ENCODE measurements around the gene PLEKHH1.
A peak's percentile ranks its signal among the peaks of the same experiment; 100 is the strongest.

The PLEKHH1 gene

DNA sequence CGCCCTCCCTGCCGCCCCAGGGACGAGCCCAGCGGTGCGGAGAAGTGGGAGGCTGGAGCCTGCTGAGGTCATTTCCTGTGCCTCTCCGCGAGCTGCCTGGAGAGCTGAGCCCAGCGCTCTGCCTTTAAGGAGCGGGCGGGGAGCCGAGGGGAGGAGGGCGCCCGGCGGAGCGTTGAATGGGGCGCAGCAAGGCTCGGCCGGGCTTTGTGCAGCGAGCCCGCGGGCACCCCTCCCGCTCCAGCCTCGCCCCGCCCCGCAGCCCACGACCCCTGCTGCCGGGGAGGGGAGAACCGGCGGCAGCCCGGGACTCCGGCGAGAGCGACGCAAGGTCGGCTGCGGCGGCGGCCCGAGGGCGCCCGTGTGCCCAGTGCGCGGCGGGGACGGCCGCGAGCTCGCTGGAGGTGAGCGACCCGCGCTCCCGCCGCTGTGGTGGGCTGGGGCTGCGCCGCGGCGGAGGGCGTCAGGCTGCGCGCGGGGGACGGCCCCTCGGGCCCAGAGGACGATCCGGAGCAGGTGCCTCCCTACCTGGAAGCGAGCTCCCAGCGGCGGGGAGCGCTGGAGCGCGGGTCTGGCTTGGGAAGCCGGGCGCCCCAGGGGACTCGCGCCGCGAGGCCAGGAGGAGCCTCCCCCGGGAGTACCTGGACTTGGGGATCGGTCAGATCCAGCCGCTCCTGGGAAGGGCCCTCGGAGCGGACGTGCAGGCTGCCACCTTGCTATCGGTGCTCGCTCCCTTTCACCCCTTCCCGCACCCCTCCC, at the start of gene PLEKHH1:
TSS of gene PLEKHH1 (plus strand) at position 293 of the 756 bp plus-strand sequence. CDS start 8,578 bp downstream, outside the sequence.
- no peak for DNase-seq

DNA sequence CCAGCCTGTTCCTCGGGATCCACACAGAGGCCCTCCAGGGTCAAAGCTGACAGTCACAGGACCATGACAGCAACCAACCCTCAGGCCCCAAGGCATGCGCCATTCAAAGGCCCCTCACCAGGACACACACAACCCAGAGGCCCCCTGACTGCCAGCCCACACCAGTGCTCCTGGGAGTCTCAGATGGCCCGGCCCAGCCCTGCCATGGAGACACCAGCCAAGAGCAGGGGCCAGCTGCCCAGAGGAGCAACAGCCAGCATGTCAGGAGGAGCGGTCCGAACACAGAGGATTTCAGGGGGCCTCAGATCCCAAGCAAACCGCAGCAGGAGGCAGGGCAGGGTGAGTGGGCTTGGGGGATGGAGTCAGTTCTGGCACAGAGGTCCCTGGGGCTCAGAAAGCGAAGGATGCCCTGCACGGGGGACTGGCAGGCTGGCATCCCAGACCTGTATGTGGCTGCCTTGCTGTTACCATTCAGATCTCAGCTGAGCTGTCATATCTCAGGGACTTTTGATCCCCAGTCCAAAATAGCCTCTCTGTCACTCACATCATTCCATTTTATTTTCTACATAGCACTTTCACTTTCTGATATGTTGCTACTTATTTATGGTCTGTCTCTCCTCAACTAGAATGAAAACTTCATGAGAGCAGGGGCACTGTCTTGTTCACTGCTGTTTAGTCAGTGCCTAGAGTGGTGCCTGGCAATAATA, 49.4 kb upstream of the PLEKHH1 start:
- no peak for DNase-seq

DNA sequence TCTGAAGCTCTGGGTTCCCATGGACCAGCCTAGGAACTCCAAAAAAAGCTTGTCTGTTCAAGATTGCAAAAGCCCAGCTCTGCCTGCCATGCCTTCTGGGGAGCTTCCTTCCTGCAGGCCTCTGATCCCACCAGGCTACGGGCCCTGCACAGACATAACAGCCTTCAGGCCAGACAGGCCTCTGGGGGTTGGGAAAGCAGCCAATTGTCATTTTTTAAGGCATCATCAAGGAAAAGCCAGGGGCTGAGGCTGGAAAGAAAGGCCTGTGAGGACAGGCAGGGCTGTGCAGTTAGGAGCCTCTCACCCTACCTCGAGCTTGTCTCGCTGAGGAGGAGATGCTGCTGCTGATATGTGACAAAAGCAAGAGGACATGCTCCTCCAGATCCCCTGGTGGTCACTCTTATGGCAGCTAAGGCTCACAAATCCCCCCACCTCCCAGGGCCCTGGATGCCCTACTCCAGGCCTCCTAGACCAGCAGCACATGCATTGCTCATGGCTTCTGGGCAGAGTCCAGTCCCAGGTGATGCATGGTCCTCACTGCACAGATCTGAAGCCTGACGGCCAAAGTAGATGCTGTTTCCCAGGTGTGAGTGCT, 47.5 kb upstream of the PLEKHH1 start:
- no peak for DNase-seq

DNA sequence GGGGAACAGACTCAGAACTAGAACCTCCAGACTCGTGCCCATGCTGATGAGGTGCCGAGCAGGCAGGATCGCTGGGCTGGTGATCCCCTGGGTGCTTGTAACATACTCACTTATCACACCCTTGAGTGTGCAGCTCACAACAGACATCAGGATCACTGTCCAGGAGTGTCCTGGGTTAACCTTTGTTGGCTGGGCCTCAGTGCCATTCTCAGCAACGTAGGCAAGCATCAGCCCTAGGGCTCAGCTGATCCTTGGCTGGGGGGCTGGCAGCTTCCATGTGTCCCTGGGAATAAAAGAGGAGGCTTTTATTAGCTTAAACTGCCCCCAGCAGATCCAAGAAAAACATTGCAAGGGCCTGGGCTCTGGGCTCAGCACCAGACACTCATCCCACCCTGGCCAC, 46.2 kb upstream of the PLEKHH1 start:
- no peak for DNase-seq

DNA sequence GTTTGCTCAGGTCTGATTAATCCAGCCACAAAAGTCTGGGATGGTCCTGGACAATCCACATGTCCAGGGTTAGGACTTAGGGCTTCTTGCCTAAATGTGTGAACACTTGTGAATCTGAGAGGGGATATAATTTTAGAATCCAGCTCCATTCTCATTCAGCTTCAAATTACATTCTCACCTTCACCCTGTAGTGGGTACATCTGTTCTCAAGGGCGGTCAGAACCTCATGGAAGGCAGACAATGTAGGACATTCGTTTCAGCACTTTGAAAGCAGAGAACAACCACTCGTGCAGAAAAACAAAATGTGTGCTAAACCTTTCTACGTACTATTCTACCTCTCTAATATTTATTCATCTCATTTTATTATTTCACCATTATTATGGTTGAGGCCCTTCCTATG, 45.8 kb upstream of the PLEKHH1 start:
- no peak for DNase-seq

DNA sequence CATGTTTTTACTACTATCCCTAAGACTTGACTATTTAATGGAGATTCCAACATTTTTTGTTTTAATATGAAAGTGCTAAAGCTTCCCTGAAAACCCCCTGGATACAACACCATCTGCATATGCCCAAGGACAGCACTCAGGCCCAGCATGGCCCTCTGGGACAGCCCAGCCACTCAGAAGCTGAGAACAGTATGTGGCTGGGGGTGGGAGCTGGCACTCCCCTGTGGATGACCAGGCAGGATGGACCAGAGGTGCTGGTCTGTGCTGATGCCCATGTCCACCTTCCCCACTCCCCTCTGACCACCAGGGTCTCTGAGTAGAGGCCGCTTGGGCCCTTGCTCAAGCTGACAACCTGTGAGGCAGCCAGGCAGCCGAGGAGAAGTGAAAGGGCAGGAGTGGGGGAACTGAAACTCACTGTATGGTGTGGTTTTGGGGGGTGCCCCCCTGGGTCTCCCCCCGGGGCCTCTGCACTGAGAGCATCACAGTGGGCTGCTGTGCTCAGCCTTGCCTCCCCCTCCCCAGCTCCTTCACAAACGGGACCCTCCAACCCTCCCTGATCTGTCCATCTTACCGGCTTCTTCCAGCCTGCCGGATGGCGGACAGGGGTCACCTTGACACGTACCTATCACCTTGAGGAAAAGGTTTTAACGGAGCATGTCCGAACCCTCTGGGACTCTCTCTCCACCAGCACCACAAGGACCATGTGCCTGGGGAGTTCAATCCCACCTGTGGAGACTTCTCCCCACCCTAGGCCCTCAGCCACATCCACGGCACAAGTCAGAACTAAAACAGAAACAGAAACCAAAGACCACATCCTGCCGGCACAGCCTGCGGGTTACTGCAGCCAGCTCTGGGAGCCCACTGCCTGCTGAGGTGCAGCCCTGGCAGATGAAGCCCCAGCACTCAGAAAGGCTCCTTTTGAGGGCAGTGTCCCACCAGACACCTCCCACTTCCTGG, 44.9 kb upstream of the PLEKHH1 start, which contains the start of gene TMEM229B:
TSS of gene TMEM229B (minus strand) at position 785 of the 957 bp plus-strand sequence. CDS start 14,798 bp downstream, outside the sequence.
- DNase-seq, result no peak

DNA sequence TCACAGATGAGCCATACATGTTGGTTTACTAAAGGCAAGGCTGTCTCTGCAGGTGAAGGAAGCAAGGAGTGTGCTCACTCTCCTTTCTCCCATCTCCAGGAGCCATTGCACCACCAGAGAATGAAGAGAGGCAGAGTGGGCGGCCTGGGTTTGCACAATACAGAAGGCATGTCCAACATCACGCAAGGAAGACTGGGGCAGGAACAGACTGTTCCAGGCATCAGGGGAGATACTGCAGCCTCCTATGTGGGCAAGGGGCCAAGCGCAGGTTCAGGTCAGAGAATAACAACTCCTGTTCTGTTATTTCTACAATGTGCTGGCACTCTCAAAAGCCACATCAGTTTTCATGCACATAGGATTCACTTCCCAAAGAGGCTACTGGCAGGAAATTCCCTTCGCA, 42.9 kb upstream of the PLEKHH1 start:
- DNase-seq, result no peak

DNA sequence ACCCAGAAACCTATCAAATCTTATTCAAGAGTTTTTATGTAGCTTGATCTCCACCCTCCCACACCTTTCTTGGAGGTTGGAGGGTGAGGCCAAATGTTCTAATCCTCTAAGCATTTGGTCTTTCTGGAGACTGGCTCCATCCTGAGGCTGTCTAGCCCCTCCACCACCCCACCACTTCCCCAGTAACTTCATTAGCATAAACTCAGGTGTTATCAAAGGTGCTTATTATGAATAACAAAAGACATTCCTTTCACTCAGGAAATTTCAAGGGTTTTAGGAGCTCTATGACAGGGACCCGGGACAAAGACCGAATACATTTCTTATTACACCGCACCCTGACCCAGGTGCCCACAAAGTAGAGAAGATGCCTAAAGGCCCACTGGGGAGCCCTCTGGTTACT, 41.8 kb upstream of the PLEKHH1 start:
- no peak for DNase-seq

DNA sequence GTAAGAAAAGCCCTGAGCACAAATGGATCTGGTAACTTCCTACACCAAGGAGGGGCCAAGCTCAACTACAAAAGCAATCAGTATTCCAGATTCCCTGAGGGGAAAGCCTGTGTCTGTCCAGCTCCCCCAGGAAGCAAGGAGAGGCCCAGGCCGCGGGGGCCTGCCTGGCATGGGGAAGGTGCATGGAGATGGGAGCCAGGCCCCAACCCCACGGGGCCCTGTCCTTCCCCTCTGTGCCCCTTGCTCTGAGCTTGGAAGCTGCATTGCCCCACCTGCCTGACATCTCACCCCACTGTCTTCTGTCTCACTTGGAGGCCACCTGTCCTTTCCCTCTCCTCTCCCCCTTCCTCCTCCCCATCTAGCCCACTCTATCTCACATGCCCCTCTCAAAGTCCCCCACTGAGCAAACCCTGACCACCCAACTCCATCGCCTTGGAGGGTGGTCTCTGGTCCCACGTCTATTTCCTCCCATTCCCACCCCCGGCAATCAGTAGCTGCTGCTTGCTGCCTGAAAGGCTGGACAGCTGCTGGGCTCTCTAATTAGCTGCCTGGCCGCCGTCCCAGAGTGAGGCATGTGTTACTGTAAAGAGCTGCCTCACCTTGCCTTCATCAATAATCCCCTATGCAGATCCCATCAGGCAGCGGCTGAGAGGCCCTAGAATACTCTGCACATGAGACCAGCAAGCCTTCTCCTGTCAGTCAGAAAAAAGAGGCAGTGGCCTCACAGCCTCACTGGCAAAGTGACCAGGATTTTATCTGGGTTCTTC, 41.2 kb upstream of the PLEKHH1 start:
- DNase-seq, result peak; percentile 93

DNA sequence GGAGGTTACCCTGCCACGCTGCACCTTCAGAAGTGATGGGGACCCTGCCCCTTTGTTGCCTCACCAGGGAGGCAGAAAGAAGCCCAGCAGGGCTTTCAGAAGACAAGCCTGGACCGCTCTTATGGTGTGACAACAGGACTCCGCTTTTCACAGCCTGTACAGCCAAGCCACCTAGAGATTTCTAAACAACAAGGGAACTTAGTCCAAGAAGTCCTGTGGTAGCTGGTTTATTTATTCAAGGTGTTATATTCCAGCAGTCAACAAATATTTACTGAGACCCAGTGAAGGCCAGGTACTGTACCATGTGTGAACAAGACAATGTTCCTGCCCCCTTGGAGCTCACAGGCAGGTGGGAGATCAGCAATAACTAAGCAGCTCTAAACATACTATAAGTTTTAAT, 40.6 kb upstream of the PLEKHH1 start:
- DNase-seq, result no peak

DNA sequence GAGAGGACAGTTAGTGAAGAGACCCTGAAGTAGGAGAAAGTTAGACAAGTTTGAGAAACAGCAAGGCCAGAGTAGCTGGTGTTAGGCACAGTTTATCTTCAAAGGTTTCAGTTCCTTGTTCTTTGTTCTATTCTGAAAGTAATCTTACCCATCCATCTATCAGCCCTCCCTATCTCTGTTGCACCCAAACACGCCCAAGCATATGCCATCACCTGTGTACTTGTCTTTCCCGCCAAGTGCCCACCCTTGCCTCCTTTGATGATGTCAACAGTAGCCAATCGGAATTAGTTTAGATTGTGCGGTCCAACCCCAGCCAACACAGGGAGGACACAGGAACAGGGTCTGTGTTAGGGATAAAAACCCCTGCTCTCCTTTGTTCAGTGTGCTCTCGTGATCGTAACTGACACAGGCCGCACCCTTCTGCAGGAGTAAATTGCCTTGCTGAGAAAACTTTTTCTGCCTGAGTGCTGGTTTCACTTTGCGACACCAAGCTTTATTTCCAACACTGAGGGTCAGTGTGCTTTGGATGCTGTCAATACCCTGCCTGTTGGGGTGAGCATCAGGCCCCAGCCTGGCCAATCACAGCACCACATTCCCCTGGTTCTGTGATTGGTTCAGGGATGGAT, 39.9 kb upstream of the PLEKHH1 start:
- DNase-seq, result no peak

DNA sequence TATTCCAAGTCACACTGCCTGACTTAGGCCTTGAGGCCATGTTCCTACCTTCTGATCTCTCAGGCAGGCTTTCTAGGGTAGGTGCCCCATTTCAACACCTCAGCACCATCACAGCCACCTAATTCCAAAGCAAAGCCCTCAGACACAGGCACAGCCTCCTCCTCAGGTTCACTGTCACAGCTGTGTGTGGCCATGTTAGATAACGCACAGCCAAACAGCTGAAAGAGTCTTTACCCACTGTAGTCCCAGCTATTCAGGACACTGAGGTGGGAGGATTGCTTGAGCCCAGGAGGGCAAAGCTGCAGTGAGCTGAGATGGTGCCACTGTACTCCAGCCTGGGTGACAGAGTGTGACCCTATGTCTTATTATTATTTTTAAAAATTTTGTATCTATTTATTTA, 37.3 kb upstream of the PLEKHH1 start:
- no peak for DNase-seq

DNA sequence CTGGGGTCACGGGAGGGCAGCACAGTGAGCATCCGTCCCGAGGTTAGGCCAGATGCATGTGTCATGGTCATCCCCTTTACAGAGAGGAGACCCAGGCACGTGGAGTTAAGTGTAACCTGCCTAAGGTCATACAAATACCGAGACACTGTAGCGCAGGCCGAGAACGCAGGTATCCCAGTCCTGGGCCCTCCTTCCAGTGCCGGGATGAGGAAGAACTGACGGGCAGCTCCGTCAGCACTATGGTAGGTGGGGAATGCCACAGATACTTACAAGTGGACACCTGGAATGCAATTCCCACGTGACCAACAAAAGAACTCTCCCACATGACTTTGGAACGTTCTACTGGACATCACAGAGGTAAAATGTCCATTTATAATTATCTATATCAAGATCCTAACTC, 35.9 kb upstream of the PLEKHH1 start:
- no peak for DNase-seq

DNA sequence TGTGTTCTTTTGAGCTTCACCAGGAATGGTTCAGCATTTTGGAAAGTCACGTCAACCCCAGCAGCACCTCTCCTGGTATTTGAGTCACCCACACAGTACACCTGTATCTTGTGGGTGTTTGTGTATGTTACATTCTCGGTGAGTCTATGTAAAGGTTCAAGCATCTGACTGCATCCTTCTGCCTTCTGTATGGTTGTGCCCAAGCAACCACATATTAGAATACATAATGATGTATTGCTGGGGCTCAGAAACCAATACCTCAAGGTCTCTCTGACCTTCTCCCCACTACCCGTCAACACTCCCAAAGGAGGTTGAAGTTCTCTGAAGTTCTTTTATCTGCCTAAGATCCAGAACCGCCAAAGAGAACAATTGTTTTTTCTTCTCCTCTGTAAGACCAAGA, 35.4 kb upstream of the PLEKHH1 start:
- DNase-seq, result no peak

DNA sequence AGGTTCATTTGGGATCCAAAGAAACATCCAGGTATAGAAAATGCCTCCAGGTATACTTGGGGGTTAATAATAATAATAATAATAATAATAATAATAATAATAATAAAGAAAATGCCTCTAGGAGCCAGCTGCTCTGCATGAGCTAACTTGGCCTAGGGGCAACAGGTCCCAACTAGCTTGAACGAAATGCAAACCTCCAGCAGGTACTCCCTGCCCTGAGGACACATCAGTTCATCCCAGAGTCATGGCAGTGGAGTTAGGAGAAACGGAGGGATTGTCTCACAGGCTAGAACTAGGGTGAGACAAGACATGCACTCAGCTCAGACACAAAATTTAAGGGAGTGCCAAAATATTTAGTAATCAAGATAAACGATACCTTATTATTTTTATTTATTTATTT, 32.1 kb upstream of the PLEKHH1 start:
- DNase-seq, result no peak

DNA sequence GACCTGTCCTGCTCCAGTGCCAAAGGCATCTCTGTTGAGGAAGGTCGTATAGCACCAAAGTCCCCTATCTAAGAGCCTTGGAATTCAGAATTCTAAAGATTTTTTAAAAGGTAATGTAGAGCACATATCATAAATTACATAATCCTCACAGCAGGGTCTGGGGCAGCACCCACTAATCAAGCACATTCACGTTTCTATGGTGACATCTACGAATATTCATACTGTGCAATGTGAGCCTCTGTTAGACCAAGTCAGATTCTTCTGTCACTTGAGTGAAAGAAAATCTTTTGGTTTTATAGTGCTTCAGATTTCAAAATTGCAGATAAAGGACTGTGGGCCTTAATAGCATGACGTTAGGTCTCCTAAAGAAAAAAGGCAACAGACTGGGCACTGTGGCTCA, 31.4 kb upstream of the PLEKHH1 start:
- no peak for DNase-seq

DNA sequence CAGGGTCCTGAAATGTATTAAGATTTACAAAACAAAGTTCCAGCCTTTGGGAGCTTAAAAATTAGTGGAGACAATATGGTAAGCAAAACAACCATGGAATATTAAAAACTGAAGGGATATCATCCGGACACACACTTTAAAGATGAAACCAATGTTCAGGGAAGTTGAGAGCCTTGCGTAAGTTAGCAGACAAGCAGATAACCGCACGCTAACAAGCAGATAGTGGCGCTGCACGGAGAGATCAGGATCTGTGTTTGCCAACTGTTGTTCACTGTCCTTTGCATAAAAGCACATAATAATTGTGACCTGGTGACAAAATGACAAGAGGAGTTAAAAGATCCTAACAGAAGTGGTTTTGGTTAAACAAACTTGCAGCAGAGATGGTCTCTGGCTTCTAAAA, 30.2 kb upstream of the PLEKHH1 start:
- no peak for DNase-seq

DNA sequence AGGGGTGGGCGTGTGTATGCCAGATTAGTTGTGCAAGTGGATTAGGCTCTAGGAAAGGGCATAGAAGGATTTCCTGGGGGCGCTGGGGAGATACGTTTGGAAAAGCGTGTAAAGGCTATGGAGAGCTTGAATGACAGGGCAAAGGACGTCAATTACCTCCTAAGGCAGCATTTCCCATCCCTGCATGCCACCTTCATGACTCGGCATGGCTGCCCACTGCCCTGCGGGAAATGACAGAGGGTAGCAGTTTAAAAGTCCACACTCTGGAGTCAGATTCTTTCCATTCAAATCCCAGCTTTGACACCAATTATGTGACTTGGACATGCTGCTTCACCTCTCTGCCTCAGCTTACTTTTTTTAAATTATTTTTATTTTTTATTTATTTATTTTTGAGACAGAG, 29.8 kb upstream of the PLEKHH1 start:
- DNase-seq, result no peak

DNA sequence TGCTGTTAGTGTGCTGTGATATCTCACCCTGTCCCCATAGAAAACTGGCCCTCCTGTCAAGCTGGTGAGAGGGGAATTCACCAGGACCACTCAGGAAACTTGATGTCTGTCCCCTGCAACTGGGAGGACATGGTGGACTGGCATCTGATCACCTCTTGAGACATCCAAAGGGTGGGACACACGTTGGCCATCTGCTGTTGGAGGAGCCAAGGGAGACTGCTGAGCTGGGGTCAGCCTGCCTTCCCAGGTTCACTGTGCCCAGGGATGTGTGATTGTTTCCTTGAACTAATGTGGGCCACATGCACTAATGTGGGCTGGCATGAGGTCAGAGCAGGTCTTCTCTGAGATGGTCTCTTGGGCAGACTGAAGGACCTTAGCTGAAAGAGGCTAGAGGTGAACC, 27.8 kb upstream of the PLEKHH1 start:
- no peak for DNase-seq

DNA sequence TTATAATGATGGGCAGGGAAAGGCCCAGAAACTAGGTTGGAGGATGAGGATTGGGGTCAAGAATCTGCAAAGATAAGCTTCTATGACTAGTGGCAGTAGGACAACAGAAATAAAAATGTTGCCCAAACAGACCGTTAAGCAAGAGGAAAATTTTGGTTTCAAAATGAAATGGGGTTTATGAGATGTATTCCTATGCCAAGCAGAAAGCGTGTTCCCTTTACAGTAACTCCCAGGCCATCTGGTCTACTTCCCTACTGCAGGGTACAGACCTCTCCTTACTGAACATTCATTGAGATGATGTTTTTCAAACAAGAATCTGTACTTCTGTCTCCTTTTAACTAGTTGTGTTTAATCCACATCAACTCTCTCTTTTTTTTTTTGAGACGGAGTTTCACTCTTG, 24.1 kb upstream of the PLEKHH1 start:
- DNase-seq, result no peak

DNA sequence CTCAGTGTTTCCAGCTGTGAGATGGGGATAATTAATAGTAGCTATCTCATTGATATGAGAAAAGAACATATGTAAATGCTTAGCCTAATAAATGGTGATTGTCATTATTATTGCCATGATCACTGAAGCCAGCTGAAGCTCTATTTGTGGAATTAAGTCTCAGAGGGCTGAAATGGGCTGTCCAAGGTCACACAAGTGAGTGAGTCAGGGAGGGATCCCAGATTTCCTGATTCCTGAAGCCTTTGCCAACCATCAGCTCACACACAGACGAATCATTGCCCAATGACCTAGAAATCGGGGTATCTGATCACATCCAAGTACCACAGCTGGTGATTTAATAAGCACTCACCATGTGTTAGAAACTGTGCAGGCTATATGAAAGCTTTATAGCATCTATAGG, 23.0 kb upstream of the PLEKHH1 start:
- no peak for DNase-seq

DNA sequence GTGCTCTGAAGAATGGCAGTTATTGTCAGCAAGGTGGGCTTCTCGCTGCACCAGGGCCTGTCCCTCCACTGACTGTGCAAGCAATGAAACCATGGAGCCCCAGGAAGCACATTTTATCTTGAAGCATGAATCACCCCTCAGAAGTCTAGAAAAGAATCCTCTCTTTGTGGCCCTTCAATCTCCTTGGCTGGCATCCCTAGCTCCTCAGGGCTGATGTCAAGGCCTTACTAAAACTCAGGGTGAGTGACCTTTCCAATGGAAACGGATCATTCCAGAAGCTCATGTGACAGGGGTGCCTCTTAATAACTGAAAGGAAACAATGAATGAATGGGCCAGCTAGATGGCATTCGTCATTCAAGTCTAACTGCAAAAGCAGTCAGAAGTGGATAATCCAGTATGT, 22.3 kb upstream of the PLEKHH1 start:
- no peak for DNase-seq

All from NCI-H524 treated with DMSO at 0.1 percent for 48 hours (cell line).